C4-2B (cell line): Measurements from ENCODE around the gene UGT1A10.
"Not testable (repeated sequence)": the region's sequence is repeated elsewhere in the genome, so short reads cannot be mapped to it uniquely, and the experiment has no call there.

ENCODE experiments used
- H3K27ac ChIP-seq: fragments of 450-650 bp; 2 replicates; pipeline ENCODE4 v1.5.1; 2017
- ZFX ChIP-seq: fragments of 450-650 bp; IDR thresholded peaks from 2 replicates; pipeline ENCODE4 v1.6.1; 2017
- TF ChIP-seq, protein P1 (sequence below): fragments of 450-650 bp; conservative IDR thresholded peaks from 2 replicates; pipeline ENCODE4 v1.5.1; 2017; ENCODE audit warnings: mild to moderate bottlenecking

UGT1A10 gene

DNA sequence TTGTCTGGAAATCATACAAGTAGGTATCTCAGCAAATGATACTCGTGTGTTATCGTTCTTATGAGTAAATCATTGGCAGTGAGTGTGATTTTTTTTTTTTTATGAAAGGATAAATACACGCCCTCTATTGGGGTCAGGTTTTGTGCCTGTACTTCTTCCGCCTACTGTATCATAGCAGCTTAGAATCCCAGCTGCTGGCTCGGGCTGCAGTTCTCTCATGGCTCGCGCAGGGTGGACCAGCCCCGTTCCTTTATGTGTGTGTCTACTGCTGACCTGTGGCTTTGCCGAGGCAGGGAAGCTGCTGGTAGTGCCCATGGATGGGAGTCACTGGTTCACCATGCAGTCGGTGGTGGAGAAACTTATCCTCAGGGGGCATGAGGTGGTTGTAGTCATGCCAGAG lies at the start of gene UGT1A10:
TSS of gene UGT1A10 (plus strand) at position 143 of the 400 bp plus-strand sequence. CDS start at position 218, 75 bp downstream.
- not testable (repeated sequence) for H3K27ac ChIP-seq

DNA sequence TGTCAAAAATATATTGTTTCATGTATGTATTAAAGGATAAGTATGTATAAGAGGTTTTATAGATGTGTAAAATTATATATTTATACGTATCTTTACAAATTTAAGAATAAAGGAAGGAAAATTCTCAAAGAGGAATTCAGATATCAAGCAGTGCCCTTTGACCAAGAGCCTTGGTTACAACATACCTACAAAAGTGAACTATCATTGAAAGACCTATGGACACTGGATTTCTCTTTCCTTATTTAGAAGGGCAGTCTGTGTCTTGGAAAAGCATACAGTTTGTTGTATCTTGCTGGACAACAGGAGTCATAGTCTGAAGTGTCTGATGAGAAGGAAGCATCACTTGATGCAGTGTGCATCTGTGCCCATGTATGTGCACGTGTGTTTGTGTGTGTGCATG lies 47.8 kb upstream of the UGT1A10 start:
- H3K27ac ChIP-seq, result no peak overlapping the region
- no peak for TF ChIP-seq ZFX
- TF ChIP-seq, protein P1, sequence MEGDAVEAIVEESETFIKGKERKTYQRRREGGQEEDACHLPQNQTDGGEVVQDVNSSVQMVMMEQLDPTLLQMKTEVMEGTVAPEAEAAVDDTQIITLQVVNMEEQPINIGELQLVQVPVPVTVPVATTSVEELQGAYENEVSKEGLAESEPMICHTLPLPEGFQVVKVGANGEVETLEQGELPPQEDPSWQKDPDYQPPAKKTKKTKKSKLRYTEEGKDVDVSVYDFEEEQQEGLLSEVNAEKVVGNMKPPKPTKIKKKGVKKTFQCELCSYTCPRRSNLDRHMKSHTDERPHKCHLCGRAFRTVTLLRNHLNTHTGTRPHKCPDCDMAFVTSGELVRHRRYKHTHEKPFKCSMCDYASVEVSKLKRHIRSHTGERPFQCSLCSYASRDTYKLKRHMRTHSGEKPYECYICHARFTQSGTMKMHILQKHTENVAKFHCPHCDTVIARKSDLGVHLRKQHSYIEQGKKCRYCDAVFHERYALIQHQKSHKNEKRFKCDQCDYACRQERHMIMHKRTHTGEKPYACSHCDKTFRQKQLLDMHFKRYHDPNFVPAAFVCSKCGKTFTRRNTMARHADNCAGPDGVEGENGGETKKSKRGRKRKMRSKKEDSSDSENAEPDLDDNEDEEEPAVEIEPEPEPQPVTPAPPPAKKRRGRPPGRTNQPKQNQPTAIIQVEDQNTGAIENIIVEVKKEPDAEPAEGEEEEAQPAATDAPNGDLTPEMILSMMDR, result no peak

DNA sequence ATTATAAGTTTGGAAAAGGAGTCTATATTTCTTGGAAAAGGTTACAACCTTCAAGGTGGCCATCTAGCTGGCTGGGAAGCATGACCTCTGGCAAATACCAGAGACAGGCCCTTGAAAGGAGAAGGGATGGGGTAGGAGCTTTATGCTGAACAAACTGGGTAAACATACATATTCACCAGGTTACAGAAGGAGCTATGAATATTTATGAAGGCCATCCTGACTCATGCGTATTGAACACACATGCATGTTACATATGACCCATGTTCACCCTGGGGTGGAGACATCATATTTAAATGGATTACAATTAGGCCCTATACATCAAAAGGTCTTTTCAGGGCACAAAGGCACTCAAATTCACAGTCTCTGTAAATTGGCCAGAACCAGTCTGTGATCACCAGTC lies 43.5 kb upstream of the UGT1A10 start:
- not testable (repeated sequence) for H3K27ac ChIP-seq

DNA sequence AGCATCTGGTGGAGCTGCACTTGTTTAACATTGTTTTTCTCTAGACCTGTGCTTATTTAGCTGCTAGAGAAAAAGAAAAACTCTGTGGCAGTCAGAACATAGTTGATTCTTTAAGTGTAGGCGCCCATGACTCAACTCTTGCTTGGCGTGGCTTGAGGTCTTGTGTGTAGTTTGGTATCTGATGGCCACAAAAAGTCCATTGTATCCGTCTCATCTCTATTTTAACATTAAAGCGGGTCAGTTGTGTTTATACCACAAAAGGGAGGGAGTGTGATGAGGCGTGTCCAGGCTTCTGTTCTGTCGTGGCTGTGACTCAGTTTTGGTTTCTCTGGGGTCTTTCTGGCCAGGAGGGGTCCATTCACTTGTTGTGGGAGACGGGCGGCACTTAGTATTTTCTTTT lies 43.0 kb upstream of the UGT1A10 start:
- no peak overlapping the region for H3K27ac ChIP-seq
- TF ChIP-seq, protein P1, result no peak
- no peak for TF ChIP-seq ZFX

DNA sequence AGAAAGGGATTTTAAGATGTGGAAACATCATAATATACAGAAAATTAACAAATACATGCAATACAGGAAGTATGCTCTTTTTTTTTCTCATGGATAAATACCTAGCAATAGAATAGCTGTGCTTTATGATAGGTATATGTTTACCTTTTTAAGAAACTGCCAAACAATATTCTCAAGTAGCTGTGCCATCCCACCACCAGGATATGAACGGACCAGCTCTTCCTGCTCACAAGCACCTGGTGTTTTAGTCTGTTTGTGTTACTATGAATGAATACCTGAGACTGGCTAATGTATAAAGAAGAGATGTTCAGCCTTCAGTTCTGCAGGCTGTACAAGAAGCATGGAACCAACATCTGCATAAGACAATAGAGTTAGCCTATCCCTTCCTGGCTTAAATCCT lies 38.7 kb upstream of the UGT1A10 start:
- peak overlapping the region; percentile 67 for H3K27ac ChIP-seq
- TF ChIP-seq, protein P1, result no peak
- no peak for TF ChIP-seq ZFX

DNA sequence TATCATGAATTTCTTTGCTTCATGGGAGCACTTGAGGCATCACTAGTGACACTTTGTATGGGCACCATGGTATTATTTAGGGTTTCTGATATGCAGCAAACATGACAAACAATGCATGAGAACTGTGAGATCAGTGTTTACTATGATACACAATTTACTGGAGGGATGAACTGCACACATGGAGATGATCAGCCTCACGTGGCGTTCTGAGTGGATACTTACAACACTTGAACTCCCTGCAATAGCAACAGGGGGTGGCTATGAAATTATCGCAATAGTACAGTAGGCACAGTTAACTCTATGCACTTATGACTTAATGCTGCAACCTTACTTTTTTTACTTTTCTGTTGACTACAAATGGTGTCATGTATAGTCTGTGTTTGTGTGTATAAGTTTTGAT lies 37.3 kb upstream of the UGT1A10 start:
- TF ChIP-seq, protein P1, result no peak
- TF ChIP-seq ZFX, result no peak

DNA sequence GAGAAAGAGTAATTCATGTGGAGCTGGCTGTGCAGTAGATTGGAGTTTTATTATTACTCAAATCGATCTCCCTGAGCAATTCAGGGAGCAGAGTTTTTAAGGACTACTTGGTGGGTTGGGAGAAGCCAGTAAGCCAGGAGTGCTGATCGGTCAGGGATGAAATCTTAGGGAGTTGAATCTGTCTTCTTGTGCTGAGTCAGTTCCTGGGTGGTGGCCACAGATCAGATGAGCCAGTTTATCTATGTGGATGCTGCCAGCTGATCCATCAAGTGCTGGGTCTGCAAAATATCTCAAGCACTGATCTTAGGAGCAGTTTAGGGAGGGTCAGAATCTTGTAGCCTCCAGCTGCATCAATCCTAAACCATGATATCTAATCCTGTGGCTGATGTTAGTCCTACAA lies 35.9 kb upstream of the UGT1A10 start:
- TF ChIP-seq, protein P1, result no peak
- TF ChIP-seq ZFX, result no peak
- H3K27ac ChIP-seq, result no peak overlapping the region

More for the DNA sequence above, 37.3 kb upstream of the UGT1A10 start:
- H3K27ac ChIP-seq, result no peak overlapping the region

DNA sequence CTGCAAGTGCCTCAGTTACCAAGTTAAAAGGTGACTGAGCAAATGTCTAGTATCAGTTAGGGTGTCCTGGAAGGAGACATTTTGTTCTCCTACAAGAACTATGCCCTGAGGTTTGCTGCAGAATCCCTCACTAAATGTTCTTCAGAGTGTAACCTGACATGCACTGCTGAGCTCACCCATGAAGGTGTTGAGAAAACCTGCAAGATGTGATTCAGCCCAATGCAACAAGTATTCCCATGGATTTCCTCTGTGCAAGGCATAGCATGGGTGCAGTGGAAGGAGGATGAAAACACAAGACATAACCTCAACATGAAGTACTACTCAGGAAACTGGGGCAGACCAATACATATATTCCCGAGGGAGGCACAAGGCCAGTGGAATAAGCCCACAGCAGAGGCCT lies 34.2 kb upstream of the UGT1A10 start:
- H3K27ac ChIP-seq, result no peak overlapping the region
- TF ChIP-seq ZFX, result no peak
- TF ChIP-seq, protein P1, result no peak

DNA sequence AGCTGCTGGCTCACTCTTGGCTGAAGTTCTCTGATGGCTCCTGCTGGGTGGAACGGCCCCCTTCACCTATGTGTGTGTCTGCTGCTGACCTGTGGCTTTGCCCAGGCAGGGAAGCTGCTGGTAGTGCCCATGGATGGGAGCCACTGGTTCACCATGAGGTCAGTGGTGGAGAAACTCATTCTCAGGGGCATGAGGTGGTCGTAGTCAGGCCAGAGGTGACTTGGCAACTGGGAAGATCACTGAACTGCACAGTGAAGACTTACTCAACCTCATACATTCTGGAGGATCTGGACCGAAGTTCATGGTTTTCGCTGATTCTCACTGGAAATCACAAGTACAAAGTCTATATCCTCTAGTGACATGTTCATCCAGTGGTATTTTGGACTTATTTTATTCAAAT lies 32.7 kb upstream of the UGT1A10 start:
- TF ChIP-seq ZFX, result no peak
- TF ChIP-seq, protein P1, result no peak
- no peak overlapping the region for H3K27ac ChIP-seq
